Vagina (tissue), 2 donors: ENCODE results near the gene ARHGEF4.
"Not testable (repeated sequence)": the region's sequence is repeated elsewhere in the genome, so short reads cannot be mapped to it uniquely, and the experiment has no call there.

ENCODE experiments used
- POLR2A ChIP-seq, 2 donors: fragments of 450-650 bp; IDR thresholded peaks; one replicate each; pipeline ENCODE4 v1.6.1; 2017; ENCODE audit warnings: antibody characterized with exemption in 2 of 2, mild to moderate bottlenecking in 2 of 2, moderate library complexity in 2 of 2
- TF ChIP-seq, protein P1 (sequence below), 3 experiments: fragments of 450-650 bp in 2 of 3; fragments of 200-600 bp in 1 of 3; sonication (generic) in 1 of 3; IDR thresholded peaks; one replicate each; pipeline ENCODE4 v1.5.1; 2017 to 2019; ENCODE audit warnings: antibody characterized with exemption in 3 of 3, mild to moderate bottlenecking in 2 of 3, moderate library complexity in 2 of 3

GRCh38 chr2:131075578-131075977 lies 238.9 kb downstream of the ARHGEF4 start:
- TF ChIP-seq, protein P1, sequence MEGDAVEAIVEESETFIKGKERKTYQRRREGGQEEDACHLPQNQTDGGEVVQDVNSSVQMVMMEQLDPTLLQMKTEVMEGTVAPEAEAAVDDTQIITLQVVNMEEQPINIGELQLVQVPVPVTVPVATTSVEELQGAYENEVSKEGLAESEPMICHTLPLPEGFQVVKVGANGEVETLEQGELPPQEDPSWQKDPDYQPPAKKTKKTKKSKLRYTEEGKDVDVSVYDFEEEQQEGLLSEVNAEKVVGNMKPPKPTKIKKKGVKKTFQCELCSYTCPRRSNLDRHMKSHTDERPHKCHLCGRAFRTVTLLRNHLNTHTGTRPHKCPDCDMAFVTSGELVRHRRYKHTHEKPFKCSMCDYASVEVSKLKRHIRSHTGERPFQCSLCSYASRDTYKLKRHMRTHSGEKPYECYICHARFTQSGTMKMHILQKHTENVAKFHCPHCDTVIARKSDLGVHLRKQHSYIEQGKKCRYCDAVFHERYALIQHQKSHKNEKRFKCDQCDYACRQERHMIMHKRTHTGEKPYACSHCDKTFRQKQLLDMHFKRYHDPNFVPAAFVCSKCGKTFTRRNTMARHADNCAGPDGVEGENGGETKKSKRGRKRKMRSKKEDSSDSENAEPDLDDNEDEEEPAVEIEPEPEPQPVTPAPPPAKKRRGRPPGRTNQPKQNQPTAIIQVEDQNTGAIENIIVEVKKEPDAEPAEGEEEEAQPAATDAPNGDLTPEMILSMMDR (IDR thresholded peaks at IDR 0.05): not testable (repeated sequence)
- not testable (repeated sequence) for TF ChIP-seq POLR2A (IDR thresholded peaks at IDR 0.05)
